Stimulated activated CD4-positive, alpha-beta T cell treated with anti-CD3 and anti-CD28 coated beads, Interleukin-4, amount 100 ng/mL, for 24 hours (primary cell): ENCODE measurements around the gene FNDC3B.
A peak's percentile ranks its signal among the peaks of the same experiment; 100 is the strongest.

Experiments
- DNase-seq: peaks from one replicate; pipeline ENCODE4 v3.0.0-alpha.2; 2020

The FNDC3B gene

GRCh38 chr3:172325461-172325860 lies 286.1 kb downstream of the FNDC3B start:
- no peak for DNase-seq

DNA sequence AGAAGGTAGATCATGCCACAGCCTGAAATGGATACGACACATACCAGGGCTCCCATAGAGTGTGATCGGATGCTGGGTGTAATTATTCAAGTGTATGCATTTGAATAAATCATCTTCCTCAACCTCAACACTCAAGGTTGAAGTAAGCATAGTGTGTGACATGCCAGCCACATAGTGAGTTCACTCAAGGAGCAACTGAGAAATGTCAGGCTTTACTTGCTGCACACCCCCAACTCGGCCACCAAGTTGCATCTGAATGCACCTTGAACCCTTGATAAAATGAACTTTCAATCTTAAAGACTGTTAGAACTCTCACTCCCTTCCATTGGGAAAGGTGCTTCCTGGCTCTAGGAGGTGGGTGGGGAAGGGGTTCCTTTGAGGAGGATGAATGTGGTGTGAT lies 287.6 kb downstream of the FNDC3B start:
- no peak for DNase-seq

DNA sequence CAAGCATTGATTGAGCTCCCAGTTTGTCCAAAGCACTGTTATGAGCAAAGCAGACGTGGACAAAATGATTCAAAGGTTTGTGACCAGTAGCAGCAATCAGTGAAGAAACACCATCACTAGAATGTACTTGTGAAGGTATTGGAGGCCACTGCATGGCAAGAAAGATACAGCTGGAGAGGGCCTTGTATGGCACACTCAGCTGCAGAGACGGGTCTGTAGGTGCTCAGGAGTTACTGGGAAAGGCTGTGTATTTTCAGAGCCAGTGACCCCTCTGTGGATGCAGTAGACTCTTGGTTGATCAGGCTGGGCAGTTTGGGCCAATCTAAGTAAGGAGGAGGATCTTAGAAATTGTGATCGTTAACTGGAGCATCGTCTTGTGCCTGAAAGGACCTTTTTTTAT lies 288.9 kb downstream of the FNDC3B start:
- DNase-seq: no peak

DNA sequence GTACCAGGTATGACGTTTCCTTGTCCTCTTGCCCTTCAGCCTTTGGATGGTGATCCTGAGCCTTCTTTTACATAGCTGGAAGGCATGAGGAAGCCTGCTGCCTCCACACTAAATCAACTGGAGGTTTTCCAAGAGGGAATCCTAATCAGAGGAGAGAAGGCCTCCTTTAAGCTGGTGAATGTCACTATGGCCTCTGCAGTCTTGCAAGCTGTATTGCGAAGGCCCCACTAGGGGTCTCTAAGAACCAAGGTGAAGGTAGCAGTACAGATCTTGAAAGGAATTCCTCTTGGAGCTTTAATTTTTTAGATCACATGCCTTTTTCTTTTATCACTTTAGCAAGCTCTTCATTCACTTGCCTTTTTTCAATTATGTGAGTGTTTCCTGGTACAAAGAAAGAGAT lies 289.7 kb downstream of the FNDC3B start:
- no peak for DNase-seq

DNA sequence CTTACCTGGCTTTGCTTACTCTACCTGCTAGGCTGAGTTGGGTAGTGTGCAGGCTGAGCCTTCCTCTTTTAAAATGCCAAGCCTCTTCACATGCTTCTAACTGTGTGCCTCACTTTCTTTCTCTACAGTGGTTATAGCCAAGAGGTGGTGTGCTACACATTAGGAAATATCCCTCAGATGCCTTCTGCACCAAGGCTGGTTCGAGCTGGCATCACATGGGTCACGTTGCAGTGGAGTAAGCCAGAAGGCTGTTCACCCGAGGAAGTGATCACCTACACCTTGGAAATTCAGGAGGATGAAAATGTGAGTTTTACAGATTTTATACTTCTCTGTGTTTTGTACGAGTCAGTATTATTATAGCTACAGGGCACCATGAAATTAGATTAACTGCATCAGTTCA lies 291.0 kb downstream of the FNDC3B start:
- DNase-seq: no peak

DNA sequence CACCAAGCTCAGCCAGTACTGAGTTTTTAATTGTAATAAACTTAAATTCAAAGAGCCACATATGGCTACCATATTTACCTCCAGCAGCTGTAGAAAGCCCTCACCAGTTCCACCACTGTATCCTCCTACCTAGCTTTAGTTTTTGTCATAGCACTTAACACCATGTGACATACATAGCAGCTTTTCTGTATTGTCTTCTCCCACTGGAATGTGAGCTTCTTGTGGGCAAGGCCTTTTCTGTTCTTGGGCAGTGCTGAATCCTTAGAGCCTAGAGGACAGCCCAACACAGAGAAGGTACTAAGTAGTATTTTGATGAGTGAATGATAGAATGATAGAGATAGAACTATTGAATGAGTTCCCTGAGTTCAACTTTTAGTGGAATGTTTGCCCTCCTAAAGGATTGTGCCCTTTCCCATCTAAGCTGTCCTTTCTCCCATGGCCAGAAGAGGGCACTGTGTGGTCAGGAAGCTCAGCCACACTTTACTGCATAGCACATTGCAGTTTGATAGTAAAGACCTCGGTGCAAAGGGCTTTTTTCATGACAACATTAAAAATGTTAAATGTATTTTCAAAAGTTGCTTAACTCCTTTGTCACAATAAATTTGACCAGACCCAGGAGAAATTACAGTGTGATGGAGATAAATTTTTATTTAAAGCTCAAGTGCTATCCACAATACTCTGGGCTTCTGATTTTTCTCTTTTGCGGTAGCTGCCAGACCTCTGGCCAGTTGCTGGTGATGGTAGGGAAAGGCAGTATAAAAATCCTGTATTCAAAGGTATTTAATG lies 293.1 kb downstream of the FNDC3B start:
- DNase-seq: peak; percentile 62

- no peak for DNase-seq
These were observed 293.6 kb downstream of the FNDC3B start for GRCh38 chr3:172333042-172333377.

DNA sequence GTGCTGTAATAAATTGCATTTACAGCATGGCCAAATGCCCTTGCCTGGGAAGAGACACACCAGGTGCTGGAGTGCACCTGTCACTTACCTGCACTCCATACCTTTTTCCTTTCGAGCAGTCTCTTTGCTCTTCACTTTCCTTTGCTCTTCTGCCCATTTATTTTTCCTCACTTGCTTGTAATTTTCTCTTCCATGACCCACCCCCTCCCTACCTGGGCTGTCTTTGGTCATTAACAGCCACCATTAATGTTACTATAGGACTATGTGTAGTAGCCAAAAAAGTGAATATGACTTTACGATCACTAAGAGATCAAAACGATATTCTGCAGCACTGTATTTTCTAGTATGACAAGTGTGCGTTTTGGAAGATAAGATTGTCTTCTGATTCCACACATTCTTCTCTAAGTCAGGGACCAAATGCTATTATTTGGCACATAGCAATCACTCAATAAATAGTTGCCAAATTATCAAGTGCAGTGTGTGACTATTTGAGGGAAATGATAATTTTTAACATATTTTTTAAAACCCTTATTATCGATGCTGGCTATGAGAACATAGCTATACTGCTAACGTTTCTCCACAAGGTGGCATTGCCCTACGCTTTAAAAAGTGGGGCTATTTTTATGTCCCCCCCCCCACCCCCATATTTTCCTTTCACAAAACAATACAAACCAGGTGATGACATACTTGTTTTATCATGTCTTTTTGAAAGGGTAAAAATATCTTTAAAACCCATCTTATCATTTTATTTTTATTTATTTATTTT lies 294.5 kb downstream of the FNDC3B start:
- DNase-seq: no peak

DNA sequence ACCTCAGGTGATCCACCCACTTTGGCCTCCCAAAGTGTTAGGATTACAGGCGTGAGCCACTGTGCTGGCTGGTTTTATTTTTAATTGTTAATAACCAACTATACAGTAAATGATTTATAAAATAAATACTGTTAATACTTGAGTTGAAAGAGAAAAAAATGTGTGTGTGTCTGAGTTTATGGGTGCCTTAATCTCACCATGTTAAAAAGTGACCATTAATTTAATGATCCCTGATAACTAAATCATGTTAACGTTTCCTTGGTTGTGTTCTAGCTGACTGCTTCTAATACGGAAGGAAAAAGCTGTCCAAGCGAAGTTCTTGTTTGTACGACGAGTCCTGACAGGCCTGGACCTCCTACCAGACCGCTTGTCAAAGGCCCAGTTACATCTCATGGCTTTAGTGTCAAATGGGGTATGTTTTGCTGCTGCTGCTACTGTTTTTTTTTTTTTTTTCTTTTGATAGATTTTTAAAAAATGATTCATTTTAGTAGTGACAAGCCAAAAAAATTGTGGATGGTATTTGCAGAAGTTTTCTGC lies 295.4 kb downstream of the FNDC3B start:
- DNase-seq: no peak

DNA sequence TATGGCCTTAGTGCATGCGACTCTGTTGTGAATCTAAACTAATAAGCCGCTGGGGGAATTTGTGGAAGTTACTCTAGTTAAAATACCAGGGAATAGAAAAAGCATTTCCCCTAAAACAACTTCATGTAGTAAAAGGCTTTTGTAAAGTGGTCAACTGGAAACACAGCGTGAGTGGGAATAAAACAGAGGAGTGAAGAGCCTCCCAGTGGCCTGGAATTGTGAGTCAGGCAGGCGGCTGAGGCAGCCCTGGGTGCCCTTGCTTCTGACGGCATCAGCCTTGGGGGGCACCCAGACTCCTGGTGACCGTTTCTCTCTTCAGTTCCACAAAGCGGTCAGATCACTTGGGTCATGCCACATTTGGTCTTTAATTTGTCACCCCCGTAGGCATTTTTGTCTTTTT lies 300.5 kb downstream of the FNDC3B start:
- no peak for DNase-seq

DNA sequence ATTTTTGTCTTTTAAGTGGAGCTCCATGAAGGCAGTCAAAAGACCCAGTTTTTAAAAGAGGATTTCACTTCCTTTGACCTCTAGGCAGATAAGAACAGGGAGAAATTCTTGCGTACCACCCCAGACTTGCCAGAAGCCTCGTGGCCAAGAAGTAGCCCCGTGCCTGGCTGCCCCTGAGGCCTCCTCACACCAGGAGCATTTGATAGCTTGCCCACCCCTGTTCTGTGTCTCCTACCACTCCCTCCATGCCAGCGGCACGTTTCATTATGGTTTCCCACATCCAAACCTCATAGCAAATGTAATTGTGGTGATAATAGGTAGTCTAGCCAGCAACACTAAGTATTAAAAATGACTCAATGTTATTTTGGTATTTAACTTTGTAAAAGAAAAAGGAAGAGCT lies 301.2 kb downstream of the FNDC3B start:
- DNase-seq: no peak

GRCh38 chr3:172341482-172342059 lies 302.2 kb downstream of the FNDC3B start:
- DNase-seq: peak; percentile 9

GRCh38 chr3:172342097-172342659 lies 302.8 kb downstream of the FNDC3B start:
- DNase-seq: no peak

DNA sequence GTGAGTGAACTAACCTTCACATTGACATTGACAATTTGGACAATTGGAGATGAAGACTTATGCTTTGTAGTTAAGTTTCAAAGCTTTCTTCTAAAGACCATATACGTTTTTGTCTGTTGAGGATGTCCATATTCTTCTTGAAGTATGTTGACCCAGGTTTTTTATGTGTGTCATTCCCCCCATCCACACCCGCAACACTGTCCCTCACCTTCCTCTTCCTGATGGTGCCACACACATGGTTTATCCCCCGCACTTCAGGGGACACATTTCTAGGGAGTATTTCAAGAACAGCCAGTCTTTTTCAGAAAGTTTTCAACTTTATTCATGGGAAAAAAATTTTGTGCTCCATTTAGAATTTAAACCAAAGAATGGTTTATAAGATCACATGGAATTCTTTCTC lies 303.7 kb downstream of the FNDC3B start:
- DNase-seq: no peak

DNA sequence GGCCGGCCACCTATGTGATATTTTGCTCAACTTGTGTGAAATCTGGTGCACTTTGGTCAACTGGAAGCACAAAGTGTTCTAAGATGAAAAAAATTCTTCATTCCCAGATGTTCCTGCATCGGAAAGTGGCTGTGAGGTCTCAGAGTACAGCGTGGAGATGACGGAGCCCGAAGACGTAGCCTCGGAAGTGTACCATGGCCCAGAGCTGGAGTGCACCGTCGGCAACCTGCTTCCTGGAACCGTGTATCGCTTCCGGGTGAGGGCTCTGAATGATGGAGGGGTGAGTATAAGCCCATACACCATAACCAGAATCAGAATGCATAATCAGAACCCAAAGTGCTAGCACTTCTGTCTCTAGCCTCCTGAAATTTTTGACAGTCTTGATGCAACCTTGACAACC lies 304.6 kb downstream of the FNDC3B start:
- DNase-seq: no peak

GRCh38 chr3:172346161-172346560 lies 306.8 kb downstream of the FNDC3B start:
- DNase-seq: no peak

GRCh38 chr3:172347895-172348679 lies 308.7 kb downstream of the FNDC3B start:
- no peak for DNase-seq

GRCh38 chr3:172351895-172352466 lies 312.6 kb downstream of the FNDC3B start:
- DNase-seq: no peak

- no peak for DNase-seq
These were observed 313.4 kb downstream of the FNDC3B start for GRCh38 chr3:172352786-172353185.

GRCh38 chr3:172354931-172355499 lies 315.6 kb downstream of the FNDC3B start:
- DNase-seq: no peak

DNA sequence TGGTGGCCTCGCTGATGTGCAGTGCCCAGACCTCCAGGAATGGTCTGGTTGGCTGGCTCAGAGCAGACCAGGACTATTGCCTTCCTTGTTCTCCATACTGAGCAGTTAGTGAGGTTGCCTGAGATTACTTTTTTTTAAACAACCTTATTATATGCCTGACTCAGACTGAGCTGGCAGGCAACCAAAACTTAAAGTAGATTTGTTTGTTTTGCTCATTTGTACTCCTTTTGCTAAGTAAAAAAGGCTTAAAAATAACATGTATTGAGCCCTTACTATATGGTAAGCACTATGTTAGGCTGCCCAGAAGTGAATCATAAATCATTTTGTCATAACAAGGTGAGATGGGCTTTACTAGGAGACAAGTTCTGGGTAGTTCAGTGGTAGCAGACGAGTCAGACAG lies 316.5 kb downstream of the FNDC3B start:
- no peak for DNase-seq

GRCh38 chr3:172356427-172356826 lies 317.0 kb downstream of the FNDC3B start:
- no peak for DNase-seq
